GM04503 (cell line): ENCODE results near the gene PPFIA2.

Experiments used
- DNase-seq: peaks from one replicate; pipeline ENCODE4 v3.0.0-alpha.2; 2012; ENCODE audit warnings: low read depth

PPFIA2 gene

DNA sequence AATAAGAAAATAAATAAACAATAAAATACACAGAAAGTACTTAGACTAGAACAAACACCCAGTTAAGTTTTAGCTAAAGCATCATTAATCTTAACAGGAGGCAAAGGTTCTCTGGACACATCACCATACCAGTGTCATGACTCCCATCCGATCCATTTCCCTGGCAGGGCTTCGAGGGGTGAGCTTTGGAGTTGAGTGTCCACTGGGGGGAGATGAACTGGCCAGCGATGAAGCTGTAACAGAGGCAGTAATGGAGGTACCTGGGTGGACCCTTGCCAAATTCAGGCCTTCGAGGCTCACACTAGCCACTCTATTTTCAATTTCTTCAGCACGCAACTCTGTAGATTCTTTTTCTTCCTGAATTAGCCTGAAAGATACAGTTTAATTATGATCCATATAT, 411.7 kb downstream of the PPFIA2 start:
- no peak for DNase-seq

DNA sequence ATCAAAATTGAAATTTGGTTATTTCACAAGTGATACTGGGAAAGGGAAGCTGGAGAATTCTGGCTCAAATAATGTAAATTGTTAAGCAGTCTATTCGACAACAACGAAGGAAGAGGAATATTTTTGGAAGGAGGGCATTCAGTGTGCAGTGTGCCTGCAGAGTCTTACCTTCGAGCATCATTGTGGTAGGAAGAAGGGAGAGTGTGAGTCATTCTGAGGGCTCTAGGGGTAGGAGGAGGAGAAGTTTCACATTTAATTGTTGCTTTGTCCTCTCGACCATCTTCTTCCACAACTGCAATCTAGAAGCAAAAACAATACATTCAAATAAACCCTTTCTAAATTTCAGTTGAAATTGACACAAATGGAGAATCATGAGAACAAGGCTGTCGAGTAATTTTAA, 418.2 kb downstream of the PPFIA2 start:
- no peak for DNase-seq

DNA sequence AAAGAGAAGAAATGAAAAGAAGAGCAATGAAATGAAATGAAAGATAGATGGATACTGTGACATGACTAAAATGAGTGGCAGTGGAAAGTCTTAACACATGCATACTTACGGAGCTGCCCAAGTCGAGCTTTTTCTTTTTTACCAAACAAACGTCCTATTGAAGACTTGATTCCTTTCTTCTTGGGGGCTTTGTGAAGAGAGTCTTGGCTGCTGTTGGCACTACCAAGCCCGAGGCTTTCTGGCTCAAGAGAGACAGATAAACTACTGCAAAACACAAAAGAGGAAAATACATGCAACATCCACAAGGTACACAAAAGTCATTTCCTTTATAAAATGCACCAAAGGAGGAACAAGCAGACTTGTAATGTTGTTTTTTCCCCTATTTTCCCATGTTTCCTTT, 420.1 kb downstream of the PPFIA2 start:
- DNase-seq: no peak

- no peak for DNase-seq
Measured at GRCh38 chr12:81337886-81338285, 421.3 kb downstream of the PPFIA2 start.

DNA sequence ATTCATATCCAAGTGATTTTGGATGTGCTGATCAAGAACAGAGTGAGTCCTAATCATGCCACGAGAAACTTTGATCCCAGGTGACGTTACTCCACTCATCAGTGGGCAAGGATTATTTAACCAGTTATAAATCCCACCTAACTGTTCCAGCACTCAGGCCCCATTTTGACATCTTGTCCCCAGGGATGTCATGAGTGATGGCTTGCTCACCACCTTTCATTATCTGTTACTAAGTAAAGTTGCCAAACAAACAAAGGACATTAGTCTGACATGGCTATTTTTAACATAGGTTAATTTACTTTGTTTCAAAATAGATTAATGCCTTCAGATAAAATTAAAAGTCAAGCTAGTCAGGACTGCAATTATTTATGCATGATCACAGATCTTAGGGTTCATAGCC, 425.3 kb downstream of the PPFIA2 start:
- no peak for DNase-seq

- DNase-seq: no peak
Measured at GRCh38 chr12:81332054-81332453, 427.1 kb downstream of the PPFIA2 start.

- DNase-seq: no peak
Measured at GRCh38 chr12:81330480-81330879, 428.7 kb downstream of the PPFIA2 start.

GRCh38 chr12:81329085-81329484, 430.1 kb downstream of the PPFIA2 start:
- DNase-seq: no peak

- DNase-seq: no peak
Measured at GRCh38 chr12:81327425-81327824, 431.7 kb downstream of the PPFIA2 start.

GRCh38 chr12:81325086-81325485, 434.1 kb downstream of the PPFIA2 start:
- no peak for DNase-seq

GRCh38 chr12:81314903-81315531, 444.1 kb downstream of the PPFIA2 start:
- DNase-seq: no peak

GRCh38 chr12:81303935-81304334, 455.2 kb downstream of the PPFIA2 start:
- no peak for DNase-seq

DNA sequence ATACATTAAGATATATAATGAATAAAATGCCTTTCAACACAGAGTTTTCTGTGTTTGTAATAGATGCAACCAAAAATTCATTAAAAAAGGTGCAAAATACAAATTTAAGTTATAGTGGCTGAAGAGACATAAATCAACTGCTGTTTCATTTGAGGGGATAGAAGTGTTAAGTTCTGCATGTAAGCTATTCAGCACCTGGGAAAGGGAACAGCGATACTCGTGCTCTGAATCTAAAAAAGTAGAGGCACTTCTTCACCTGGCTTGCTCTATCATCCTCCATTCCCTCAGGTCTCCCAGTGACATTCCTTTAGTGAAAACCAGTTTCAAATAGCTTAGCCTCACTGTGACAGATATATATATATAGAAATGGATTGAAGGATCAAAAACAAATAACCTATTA, 458.7 kb downstream of the PPFIA2 start:
- no peak for DNase-seq

DNA sequence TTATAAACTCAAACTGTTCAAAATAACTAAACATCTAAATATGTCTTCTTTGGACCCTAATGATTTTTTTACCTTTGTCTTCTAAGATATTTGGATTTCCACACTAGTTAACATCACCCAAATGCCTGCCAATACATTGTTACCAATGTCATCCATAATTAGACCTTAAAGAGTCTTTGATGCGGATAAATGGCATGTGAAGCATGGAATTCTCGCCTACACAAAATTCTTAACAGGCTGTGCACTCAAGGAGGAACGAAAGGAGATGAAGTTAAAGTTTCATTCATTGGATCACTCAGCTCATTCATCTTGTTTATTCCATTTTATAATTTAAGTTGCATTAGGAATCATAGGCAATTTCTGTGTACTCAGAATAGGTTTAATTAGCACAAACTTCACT, 461.5 kb downstream of the PPFIA2 start:
- DNase-seq: no peak

DNA sequence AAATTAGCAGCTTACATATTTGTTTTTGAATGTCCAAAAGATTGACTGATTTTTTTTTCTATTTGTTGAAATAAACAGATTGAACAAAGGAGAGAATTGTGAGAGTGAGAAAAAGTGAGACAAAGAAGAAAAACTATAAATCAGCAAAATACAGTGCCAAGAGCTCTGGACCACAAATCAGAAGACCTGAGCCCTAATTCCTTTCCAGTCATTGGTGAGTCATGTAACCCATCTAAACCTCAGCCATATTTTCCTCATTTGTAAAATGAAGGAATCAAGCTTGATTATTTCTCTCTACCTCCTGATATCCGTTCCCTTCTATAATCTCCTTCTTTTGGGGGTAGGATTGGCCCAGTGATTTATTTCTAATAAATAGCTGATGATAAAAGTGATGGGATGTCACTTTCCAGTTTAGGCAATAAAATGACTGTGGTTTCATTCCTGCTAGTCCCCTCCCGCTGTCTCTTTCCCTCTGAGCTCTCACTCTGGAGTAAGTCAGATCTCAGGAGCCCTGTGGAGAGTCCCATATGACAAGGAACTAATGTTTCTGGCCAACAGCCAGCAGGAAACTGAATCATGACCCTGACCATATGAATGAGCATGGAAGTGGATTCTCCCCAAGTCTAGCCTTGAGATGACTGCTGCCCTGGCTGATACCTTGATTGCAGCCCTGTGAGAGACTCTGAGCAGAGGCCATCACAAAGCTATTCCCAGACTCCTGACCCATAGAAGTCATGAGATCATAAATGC, 462.4 kb downstream of the PPFIA2 start:
- no peak for DNase-seq

DNA sequence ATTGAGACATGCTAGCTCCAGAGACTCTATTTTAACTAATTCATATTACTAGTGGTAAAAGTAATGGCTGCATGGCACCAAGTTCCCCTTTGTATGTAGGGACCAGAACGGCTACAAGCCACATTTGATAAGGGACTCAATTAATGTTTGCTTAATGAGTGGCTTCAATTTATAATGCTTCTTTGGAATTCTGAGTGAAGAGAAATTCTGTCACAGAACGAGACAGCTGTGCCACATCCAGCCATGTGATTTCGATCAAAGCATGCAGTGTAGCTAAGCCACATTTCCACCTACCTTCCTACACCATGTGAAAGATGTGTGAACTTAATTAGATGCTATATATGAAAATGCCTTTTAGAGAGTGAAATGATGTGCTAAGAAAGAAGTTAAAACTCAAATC, 463.9 kb downstream of the PPFIA2 start:
- DNase-seq: no peak

GRCh38 chr12:81294325-81295190, 464.6 kb downstream of the PPFIA2 start:
- no peak for DNase-seq

GRCh38 chr12:81288651-81289050, 470.5 kb downstream of the PPFIA2 start:
- DNase-seq: no peak

GRCh38 chr12:81284137-81284536, 475.0 kb downstream of the PPFIA2 start:
- no peak for DNase-seq

DNA sequence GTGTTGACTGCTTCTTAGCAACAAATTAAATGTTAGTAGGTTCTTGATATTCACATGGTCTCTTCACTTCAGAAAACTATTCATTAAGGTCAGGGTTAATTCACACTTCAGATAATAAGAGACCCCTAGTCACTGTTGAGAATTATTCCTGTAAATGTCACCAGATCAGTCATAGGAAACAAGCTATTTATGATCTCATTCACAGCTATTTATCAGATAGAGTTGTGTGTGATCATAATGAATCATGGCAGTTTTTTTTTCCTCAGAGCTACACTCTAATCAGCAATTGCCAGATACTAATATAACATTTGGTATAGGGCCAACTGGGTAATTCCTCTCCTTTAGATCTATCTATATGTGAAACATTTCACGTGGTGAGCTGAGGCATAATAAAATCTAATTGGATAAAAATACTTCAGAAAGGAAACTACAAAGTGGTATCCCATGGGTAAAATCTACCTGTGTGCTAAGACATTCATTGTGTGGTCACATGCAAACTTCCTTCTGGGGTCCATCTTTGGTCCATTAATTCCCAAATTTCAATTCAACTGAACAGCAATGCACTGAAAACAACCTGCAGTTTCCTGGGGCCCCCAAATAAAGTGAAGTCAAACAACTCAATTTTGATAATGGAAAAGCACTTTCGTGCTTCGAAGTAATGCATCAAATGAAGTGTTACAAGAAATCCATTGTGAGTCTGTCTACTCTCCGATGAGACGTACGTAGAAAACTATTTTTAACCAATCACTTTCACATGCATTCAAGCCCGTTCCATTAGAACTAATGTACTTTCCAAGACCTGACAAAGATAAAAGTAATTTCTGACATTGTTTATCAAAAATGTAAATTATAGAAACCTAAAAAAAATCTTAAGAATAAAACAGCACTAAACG, 484.3 kb downstream of the PPFIA2 start:
- DNase-seq: no peak

GRCh38 chr12:81270385-81270784, 488.8 kb downstream of the PPFIA2 start:
- DNase-seq: no peak

DNA sequence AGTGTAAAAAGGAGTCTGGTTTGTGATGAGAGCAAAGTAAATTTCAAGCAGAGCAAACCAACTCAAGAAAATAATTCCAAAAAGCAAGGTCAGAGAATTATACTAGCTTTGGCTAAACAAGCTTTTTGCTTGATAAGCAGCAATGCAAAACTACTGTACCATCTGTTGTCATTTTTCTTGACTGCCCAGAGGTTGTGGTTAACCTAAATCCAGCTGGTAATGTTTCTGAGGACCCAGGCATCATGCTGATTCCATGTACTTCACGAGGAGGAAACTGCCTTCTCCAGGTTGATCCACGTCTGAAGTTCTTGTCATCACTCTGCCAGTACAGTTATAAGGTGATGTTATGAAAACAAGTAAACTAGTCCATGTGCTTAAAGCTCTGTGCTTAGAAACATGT, 496.1 kb downstream of the PPFIA2 start:
- no peak for DNase-seq
